T-cell (primary cell): ENCODE measurements around the gene PARD3. TPM values are rescaled to one million over a fixed set of nuclear protein-coding genes. Genes with fewer than 3 reads are reported as not detected.

Experiments
- ATAC-seq, 4 experiments: fragments of 200-7000 bp in 3 of 4; fragments of 150-1000 bp in 1 of 4; cut with Tn5 transposase; replicated peaks in 1 of 4; 1 replicate in 3 of 4; 2 replicates in 1 of 4; pipeline ENCODE4 v1.10.0; 2021; ENCODE audit warnings: moderate library complexity in 3 of 4, mild to moderate bottlenecking in 2 of 4, moderate number of reproducible peaks in 1 of 4
- CTCF ChIA-PET, 2 donors: fragments of 300-600 bp; sonication (Branson Sonifier 250); formaldehyde crosslinking; loops; one replicate each; lab custom pipeline; 2022; ENCODE audit warnings: antibody characterized with exemption in 2 of 2; lab: Charles Lee
- POLR2A ChIA-PET, 2 donors: fragments of 300-600 bp; sonication (Branson Sonifier 250); formaldehyde crosslinking; loops; one replicate each; lab custom pipeline; 2022; ENCODE audit warnings: antibody characterized with exemption in 2 of 2; lab: Charles Lee
- DNase-seq, 35 experiments: peaks; one replicate each; pipeline versions ENCODE4 v3.0.0 to v3.0.0-alpha.2; 2013 to 2023
- H3K27ac ChIP-seq: one replicate; pipeline ENCODE4 v1.5.1; 2013; ENCODE audit warnings: low read length
- H3K27me3 ChIP-seq, 2 experiments: replicated peaks in 1 of 2; 1 replicate in 1 of 2; 2 replicates in 1 of 2; pipeline versions ENCODE4 v1.6.1 to v1.7.0; 2013; ENCODE audit warnings: low read length in 1 of 2, mixed read lengths in 1 of 2; ENCODE audit not compliant: control insufficient read depth in 2 of 2, insufficient read depth in 2 of 2; ENCODE audit errors: extremely low read depth in 1 of 2
- H3K36me3 ChIP-seq, 2 donors: 1 replicate in 1 of 2; 2 replicates in 1 of 2; pipeline versions ENCODE4 v1.6.1 to v1.7.0; 2013; ENCODE audit warnings: low read length in 1 of 2; ENCODE audit not compliant: control insufficient read depth in 2 of 2, insufficient read depth in 1 of 2; ENCODE audit errors: extremely low read depth in 1 of 2
- H3K4me1 ChIP-seq, 2 experiments: 1 replicate in 1 of 2; 2 replicates in 1 of 2; pipeline versions ENCODE4 v1.6.1 to v1.7.0; 2013; ENCODE audit warnings: low read length in 2 of 2, mixed read lengths in 1 of 2; ENCODE audit not compliant: insufficient read depth in 2 of 2, control insufficient read depth in 1 of 2; ENCODE audit errors: extremely low read depth in 1 of 2
- H3K4me3 ChIP-seq, 2 donors: 1 replicate in 1 of 2; 2 replicates in 1 of 2; pipeline versions ENCODE4 v1.5.1 to v1.7.0; 2013; ENCODE audit warnings: mild to moderate bottlenecking in 2 of 2, low read length in 1 of 2, moderate library complexity in 1 of 2; ENCODE audit not compliant: control insufficient read depth in 1 of 2; ENCODE audit errors: extremely low read depth in 1 of 2
- H3K9me3 ChIP-seq: 2 replicates; pipeline ENCODE4 v1.7.0; 2013
- H3K27ac Mint-ChIP-seq, 2 donors: one replicate each; pipeline ENCODE4 v1.8.0; 2020 to 2021; ENCODE audit warnings: mild to moderate bottlenecking in 2 of 2, mixed read lengths in 2 of 2
- H3K27me3 Mint-ChIP-seq, 2 donors: one replicate each; pipeline ENCODE4 v1.8.0; 2021 to 2022; ENCODE audit warnings: mixed read lengths in 2 of 2
- H3K36me3 Mint-ChIP-seq: one replicate; pipeline ENCODE4 v1.8.0; 2021; ENCODE audit warnings: mixed read lengths
- H3K4me1 Mint-ChIP-seq, 3 donors: one replicate each; pipeline ENCODE4 v1.8.0; 2020 to 2022; ENCODE audit warnings: mixed read lengths in 3 of 3, mild to moderate bottlenecking in 1 of 3
- H3K4me3 Mint-ChIP-seq, 3 donors: one replicate each; pipeline ENCODE4 v1.8.0; 2020 to 2022; ENCODE audit warnings: mild to moderate bottlenecking in 3 of 3, mixed read lengths in 3 of 3, moderate library complexity in 3 of 3
- H3K9me3 Mint-ChIP-seq, 3 donors: one replicate each; pipeline ENCODE4 v1.8.0; 2020 to 2022; ENCODE audit warnings: mixed read lengths in 3 of 3
- WGBS: methylation state at CpG from one replicate; pipeline ENCODE4 v1.1.5; 2013; ENCODE audit warnings: missing lambda C conversion rate; ENCODE audit not compliant: insufficient coverage; 5-methylcytosine and 5-hydroxymethylcytosine counted together
- total RNA-seq, 35 experiments: library from RNA in 6 of 35; stranded (reverse) in 6 of 35; fragments of 120-200 nt in 1 of 35; gene quantifications; one replicate each; pipeline versions ENCODE4 v1.2.1 to v1.2.4 and lab custom pipeline; 2013 to 2026

The PARD3 gene
- total RNA-seq, 5 donors from 2014 or later (not counting 1 experiment from before 2014, with no cell fraction given), result 0.36 to 0.92 (median 0.65) TPM

GRCh38 chr10:34811126-34811967, 3.7 kb downstream of the PARD3 start:
- no peak overlapping the region for H3K27ac ChIP-seq
- no peak for ATAC-seq
- H3K27me3 ChIP-seq, result peaks cover 2 to 44% of the 10 kb centered on the region in 2 experiments
- POLR2A ChIA-PET, result no interaction called here
- Mint-ChIP-seq H3K27me3 (peaks cover 45 to 57% of the 10 kb centered on the region in 2 donors), H3K4me1 (peaks cover 13 to 21% (median 14%) of the 10 kb centered on the region in 3 donors), H3K36me3 (no peaks in the 10 kb centered on the region), H3K9me3 (no peaks in the 10 kb centered on the region), H3K27ac (no peak overlapping the region), H3K4me3 (no peak overlapping the region)
- no peak overlapping the region for H3K4me3 ChIP-seq
- WGBS, result 76% methylated on average over 8 of the region's 17 CpGs
- peaks cover 6 to 13% of the 10 kb centered on the region in 2 experiments for H3K4me1 ChIP-seq
- no peak for DNase-seq
- no peaks in the 10 kb centered on the region for H3K36me3 ChIP-seq
- H3K9me3 ChIP-seq, result no peaks in the 10 kb centered on the region
- CTCF ChIA-PET, result no interaction called here

GRCh38 chr10:34809796-34810195, 5.3 kb downstream of the PARD3 start:
- Histone ChIP-seq H3K27me3 (peaks cover 2 to 37% of the 10 kb centered on the region in 2 experiments), H3K4me3 (no peak overlapping the region), H3K36me3 (no peaks in the 10 kb centered on the region), H3K4me1 (peaks cover 6 to 10% of the 10 kb centered on the region in 2 experiments), H3K9me3 (no peaks in the 10 kb centered on the region), H3K27ac (no peak overlapping the region)
- DNase-seq, result no peak
- ATAC-seq, result no peak
- peaks cover 40 to 51% of the 10 kb centered on the region in 2 donors for H3K27me3 Mint-ChIP-seq
- no peak overlapping the region for H3K4me3 Mint-ChIP-seq
- ChIA-PET POLR2A (no interaction called here), CTCF (no interaction called here)
- peaks cover 6 to 13% (median 9%) of the 10 kb centered on the region in 3 donors for H3K4me1 Mint-ChIP-seq
- H3K9me3 Mint-ChIP-seq, result no peaks in the 10 kb centered on the region
- H3K36me3 Mint-ChIP-seq, result no peaks in the 10 kb centered on the region
- 40% methylated on average over 3 of the region's 3 CpGs for WGBS
- H3K27ac Mint-ChIP-seq, result no peak overlapping the region

DNA sequence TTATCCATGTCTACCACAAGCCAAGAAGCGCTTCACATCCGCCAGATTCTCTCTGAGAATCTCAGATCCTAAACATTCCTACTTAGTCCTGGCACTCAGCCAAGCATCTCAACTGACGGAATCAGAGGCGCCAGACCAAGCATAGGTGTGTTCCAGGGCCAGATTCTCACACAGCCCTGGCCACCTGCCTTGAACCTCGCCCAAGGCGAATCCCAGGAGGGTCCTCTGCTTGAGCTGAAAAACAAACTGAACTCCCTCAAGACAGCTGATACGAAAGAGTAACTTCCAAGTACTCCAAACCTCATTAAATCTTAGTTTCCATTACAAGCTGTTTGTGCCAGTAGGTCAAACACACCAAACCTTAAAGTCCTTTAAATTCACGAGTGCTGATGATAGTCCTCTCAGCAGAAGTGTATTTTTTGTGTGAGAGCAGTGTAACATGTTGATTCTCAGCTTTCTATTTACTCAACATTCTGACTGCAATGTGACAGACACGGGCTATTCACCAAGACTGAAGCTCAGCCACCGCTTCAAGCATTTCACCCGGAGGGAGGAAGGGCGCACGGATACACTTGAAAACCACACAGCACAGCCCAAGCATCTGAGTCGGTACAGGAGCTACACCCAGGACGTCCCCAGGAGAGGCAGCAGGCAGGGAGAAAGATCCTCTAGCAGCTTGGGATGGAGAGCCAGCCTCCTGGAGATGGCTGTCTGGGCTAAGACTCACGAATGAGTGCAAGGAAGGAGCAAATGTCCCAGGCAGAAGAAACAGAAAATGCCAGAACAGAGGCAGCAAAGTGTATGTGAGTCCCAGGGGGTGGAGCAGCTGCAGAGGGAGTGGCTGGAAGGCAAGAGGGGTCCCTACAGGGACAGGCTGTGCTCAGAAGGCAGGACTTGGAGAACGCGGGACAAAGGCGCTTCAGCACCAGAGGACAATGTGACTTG, 6.0 kb downstream of the PARD3 start:
- Mint-ChIP-seq H3K4me3 (peak overlapping the region in 1 of 3 donors; percentile 4), H3K27ac (no peak overlapping the region), H3K4me1 (peaks cover 6 to 13% (median 9%) of the 10 kb centered on the region in 3 donors), H3K36me3 (no peaks in the 10 kb centered on the region), H3K27me3 (peaks cover 40 to 51% of the 10 kb centered on the region in 2 donors), H3K9me3 (no peaks in the 10 kb centered on the region)
- H3K4me3 ChIP-seq, result peak overlapping the region in 1 of 2 donors; percentile 42
- POLR2A ChIA-PET, result no interaction called here
- no peak overlapping the region for H3K27ac ChIP-seq
- CTCF ChIA-PET, result no interaction called here
- no peaks in the 10 kb centered on the region for H3K36me3 ChIP-seq
- no peak for DNase-seq
- WGBS, result 47% methylated on average over 9 of the region's 19 CpGs
- H3K4me1 ChIP-seq, result peaks cover 4 to 7% of the 10 kb centered on the region in 2 experiments
- peaks cover 2 to 34% of the 10 kb centered on the region in 2 experiments for H3K27me3 ChIP-seq
- H3K9me3 ChIP-seq, result no peaks in the 10 kb centered on the region
- no peak for ATAC-seq

DNA sequence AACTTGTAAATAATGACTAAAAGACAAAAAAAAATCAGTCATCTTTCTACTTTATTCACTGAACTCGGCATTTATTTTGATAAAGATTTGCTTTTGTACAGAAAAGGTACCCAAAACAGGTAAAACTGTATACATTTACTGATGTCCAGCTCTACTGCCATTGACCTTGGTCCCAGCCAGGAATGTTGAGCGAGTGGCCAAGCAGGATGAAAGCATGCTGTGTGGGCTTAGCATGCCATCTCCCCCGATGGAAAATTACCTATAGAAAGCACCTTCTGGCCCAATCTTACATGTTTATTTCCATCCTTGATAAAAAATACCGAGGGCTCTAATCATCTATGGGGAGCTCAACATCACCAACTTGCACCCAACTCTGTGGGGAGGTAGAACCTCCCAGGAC, 6.8 kb downstream of the PARD3 start:
- H3K9me3 Mint-ChIP-seq, result no peaks in the 10 kb centered on the region
- peaks cover 0 to 3% of the 10 kb centered on the region in 2 experiments for H3K4me1 ChIP-seq
- H3K4me3 ChIP-seq, result no peak overlapping the region
- H3K36me3 Mint-ChIP-seq, result no peaks in the 10 kb centered on the region
- peaks cover under 1 to 9% (median 5%) of the 10 kb centered on the region in 3 donors for H3K4me1 Mint-ChIP-seq
- H3K27me3 Mint-ChIP-seq, result peaks cover 37 to 43% of the 10 kb centered on the region in 2 donors
- peaks cover 0 to 28% of the 10 kb centered on the region in 2 experiments for H3K27me3 ChIP-seq
- CTCF ChIA-PET, result no interaction called here
- no peaks in the 10 kb centered on the region for H3K36me3 ChIP-seq
- H3K4me3 Mint-ChIP-seq, result no peak overlapping the region
- H3K27ac Mint-ChIP-seq, result no peak overlapping the region
- ATAC-seq, result no peak
- no peak overlapping the region for H3K27ac ChIP-seq
- no peaks in the 10 kb centered on the region for H3K9me3 ChIP-seq
- 50% methylated on average over 1 of the region's 4 CpGs for WGBS
- DNase-seq, result no peak
- POLR2A ChIA-PET, result no interaction called here

- Mint-ChIP-seq H3K27ac (no peak overlapping the region), H3K4me1 (peaks cover 0 to 7% (median 3%) of the 10 kb centered on the region in 3 donors), H3K36me3 (no peaks in the 10 kb centered on the region), H3K4me3 (no peak overlapping the region), H3K9me3 (no peaks in the 10 kb centered on the region), H3K27me3 (peaks cover 14% of the 10 kb centered on the region in 2 donors)
- H3K36me3 ChIP-seq, result no peaks in the 10 kb centered on the region
- H3K9me3 ChIP-seq, result no peaks in the 10 kb centered on the region
- no peak for DNase-seq
- no peak for ATAC-seq
- H3K4me1 ChIP-seq, result peaks cover 0 to 2% of the 10 kb centered on the region in 2 experiments
- peaks cover 0 to 15% of the 10 kb centered on the region in 2 experiments for H3K27me3 ChIP-seq
- no CpG with 5 or more reads among the region's 1 CpG for WGBS
- no peak overlapping the region for H3K4me3 ChIP-seq
- ChIA-PET POLR2A (no interaction called here), CTCF (no interaction called here)
- no peak overlapping the region for H3K27ac ChIP-seq
Measured at GRCh38 chr10:34804306-34804705, 10.8 kb downstream of the PARD3 start.

DNA sequence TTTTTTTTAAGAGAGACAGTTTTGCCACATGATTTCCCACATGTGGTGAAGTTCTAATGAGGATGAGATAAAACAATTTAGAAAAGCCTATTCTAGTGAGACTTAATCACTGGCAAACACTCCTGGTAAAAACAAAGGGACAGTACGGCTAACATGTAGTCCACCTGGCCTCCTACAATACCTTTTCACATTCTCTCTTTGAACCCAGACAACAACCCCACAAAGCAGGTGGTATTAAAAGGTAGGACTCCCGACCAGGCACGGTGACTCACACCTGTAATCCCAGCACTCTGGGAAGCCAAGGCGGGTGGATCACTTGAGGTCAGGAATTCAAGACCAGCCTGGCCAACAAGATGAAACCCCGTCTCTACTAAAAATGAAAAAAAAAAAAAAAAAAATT, 12.4 kb downstream of the PARD3 start:
- peaks cover 4% of the 10 kb centered on the region in 2 donors for H3K27me3 Mint-ChIP-seq
- no peak overlapping the region for H3K27ac ChIP-seq
- ATAC-seq (no peak), DNase-seq (no peak)
- H3K4me1 Mint-ChIP-seq, result no peaks in the 10 kb centered on the region
- H3K27me3 ChIP-seq, result peaks cover 0 to 8% of the 10 kb centered on the region in 2 experiments
- 100% methylated on average over 1 of the region's 5 CpGs for WGBS
- ChIA-PET POLR2A (interaction anchor here in 1 of 2 donors (0.6 kb wide), 1 partner anchor 748 kb away, joined by 4 read pairs; no protein-coding TSS in a partner anchor), CTCF (no interaction called here)
- H3K36me3 ChIP-seq, result no peaks in the 10 kb centered on the region
- no peak overlapping the region for H3K4me3 ChIP-seq
- no peaks in the 10 kb centered on the region for H3K9me3 Mint-ChIP-seq
- H3K4me3 Mint-ChIP-seq, result no peak overlapping the region
- H3K9me3 ChIP-seq, result no peaks in the 10 kb centered on the region
- no peak overlapping the region for H3K27ac Mint-ChIP-seq
- H3K4me1 ChIP-seq, result no peaks in the 10 kb centered on the region
- H3K36me3 Mint-ChIP-seq, result no peaks in the 10 kb centered on the region
